A549 (cell line): Measurements from ENCODE around the gene FAM181A. TPM values are rescaled to one million over a fixed set of nuclear protein-coding genes. Genes with fewer than 3 reads are reported as not detected.

Experiments used
- ATAC-seq, 2 experiments: fragments of 200-7000 bp in 1 of 2; fragments of >200 bp in 1 of 2; cut with Nextera tagmentation in 1 of 2; cut with Tn5 transposase in 1 of 2; 3 replicates each; pipeline versions ENCODE4 v1.8.0 to v1.9.1; 2018 to 2020; ENCODE audit warnings: mild to moderate bottlenecking in 1 of 2, moderate library complexity in 1 of 2
- CTCF ChIA-PET: fragments of 300-600 bp; sonication (Branson Sonifier 250); formaldehyde crosslinking; extraction: SDS; loops from one replicate; lab custom pipeline; 2021; ENCODE audit warnings: antibody characterized with exemption, inconsistent platforms; lab: Yijun Ruan, JAX
- POLR2A ChIA-PET: fragments of 350-600 bp; formaldehyde crosslinking; extraction: SDS; loops from one replicate; lab custom pipeline; 2021; ENCODE audit warnings: antibody characterized with exemption, inconsistent platforms; lab: Yijun Ruan, JAX
- DNase-seq, 2 experiments: peaks; one replicate each; pipeline versions ENCODE4 v3.0.0 to v3.0.0-alpha.2; 2011 to 2016; ENCODE audit warnings: low read depth in 1 of 2, low spot score in 1 of 2
- FAIRE-seq: peaks from 2 replicates; lab custom pipeline; 2011; peaks lifted over from hg19 to GRCh38; lab: Jason Lieb, UNC
- H3K27ac ChIP-seq, 2 experiments: fragments of >200 bp; sonication (Bioruptor Twin); formaldehyde crosslinking; 3 replicates each; pipeline ENCODE4 v1.5.1; 2016 to 2017
- H3K4me1 ChIP-seq: fragments of >200 bp; sonication (Bioruptor Twin); formaldehyde crosslinking; 3 replicates; pipeline ENCODE4 v1.6.1; 2016
- H3K4me2 ChIP-seq: fragments of >200 bp; sonication (Bioruptor Twin); formaldehyde crosslinking; 3 replicates; pipeline ENCODE4 v1.6.1; 2016
- H3K4me3 ChIP-seq: fragments of >200 bp; sonication (Bioruptor Twin); formaldehyde crosslinking; 3 replicates; pipeline ENCODE4 v1.5.1; 2016
- H3K9me3 ChIP-seq: fragments of >200 bp; sonication (Bioruptor Twin); formaldehyde crosslinking; 3 replicates; pipeline ENCODE4 v1.6.1; 2016
- CBX2 ChIP-seq: fragments of 200-600 bp; sonication (generic); IDR thresholded peaks from 2 replicates; pipeline ENCODE4 v1.6.1; 2016; ENCODE audit warnings: low read depth, mild to moderate bottlenecking, borderline replicate concordance
- CBX8 ChIP-seq: fragments of 200-600 bp; sonication (generic); IDR thresholded peaks from 2 replicates; pipeline ENCODE4 v1.6.1; 2016
- EHMT2 ChIP-seq: fragments of 200-600 bp; sonication (generic); IDR thresholded peaks from 2 replicates; pipeline ENCODE4 v1.6.1; 2016; ENCODE audit warnings: antibody characterized with exemption, low read depth, mild to moderate bottlenecking, moderate library complexity
- EP300 ChIP-seq, 2 experiments: fragments of >200 bp; sonication (Bioruptor Twin); formaldehyde crosslinking; IDR thresholded peaks; 2 replicates in 1 of 2; 3 replicates in 1 of 2; pipeline ENCODE4 v1.6.1; 2016 to 2017
- GATA3 ChIP-seq: IDR thresholded peaks from 2 replicates; pipeline ENCODE4 v1.6.1; 2012; ENCODE audit warnings: borderline replicate concordance
- HOXA7 ChIP-seq: fragments of 250-450 bp; sonication (Bioruptor Pico); IDR thresholded peaks from 2 replicates; pipeline ENCODE4 v1.5.0; 2020; ENCODE audit warnings: mild to moderate bottlenecking, moderate library complexity
- JUN ChIP-seq, 2 experiments: fragments of >200 bp; sonication (Bioruptor Twin); formaldehyde crosslinking; IDR thresholded peaks; 2 replicates in 1 of 2; 3 replicates in 1 of 2; pipeline ENCODE4 v1.6.1; 2016 to 2017
- MAFK ChIP-seq: fragments of 450-650 bp; IDR thresholded peaks from 2 replicates; pipeline ENCODE4 v1.6.1; 2014; ENCODE audit not compliant: partially characterized antibody
- MYC ChIP-seq: IDR thresholded peaks from 2 replicates; pipeline ENCODE4 v1.6.1; 2012; ENCODE audit warnings: mild to moderate bottlenecking, inconsistent platforms, low read length, improper control_type of control experiment, borderline replicate concordance
- NPAS2 ChIP-seq: fragments of 250-450 bp; sonication (Bioruptor Pico); IDR thresholded peaks from 2 replicates; pipeline ENCODE4 v1.8.0; 2022; ENCODE audit warnings: mild to moderate bottlenecking, moderate library complexity, borderline replicate concordance
- PHF8 ChIP-seq: fragments of 200-600 bp; sonication (generic); IDR thresholded peaks from 2 replicates; pipeline ENCODE4 v1.6.1; 2016; ENCODE audit warnings: low read depth, mild to moderate bottlenecking, antibody characterized with exemption, moderate library complexity, borderline replicate concordance
- POLR2A ChIP-seq: IDR thresholded peaks from 2 replicates; pipeline ENCODE4 v1.6.1; 2012; ENCODE audit warnings: mild to moderate bottlenecking, low read length
- POLR2AphosphoS2 ChIP-seq: conservative IDR thresholded peaks from 2 replicates; pipeline ENCODE4 v1.6.1; 2012; ENCODE audit warnings: low read length, improper control_type of control experiment, inconsistent platforms
- RAD21 ChIP-seq, 2 experiments: fragments of >200 bp in 1 of 2; sonication (Bioruptor Twin) in 1 of 2; formaldehyde crosslinking in 1 of 2; IDR thresholded peaks in 1 of 2; conservative IDR thresholded peaks in 1 of 2; 2 replicates in 1 of 2; 3 replicates in 1 of 2; pipeline ENCODE4 v1.6.1; 2012 to 2018; ENCODE audit warnings: inconsistent platforms in 1 of 2
- RCOR1 ChIP-seq: fragments of 150-350 bp; IDR thresholded peaks from 2 replicates; pipeline ENCODE4 v1.6.1; 2014; ENCODE audit warnings: antibody characterized with exemption, low read length, low read depth
- REST ChIP-seq: fragments of 200-600 bp; sonication (generic); IDR thresholded peaks from 2 replicates; pipeline ENCODE4 v1.6.1; 2016; ENCODE audit warnings: antibody characterized with exemption, mild to moderate bottlenecking, moderate library complexity
- RNF2 ChIP-seq: fragments of 200-600 bp; sonication (generic); IDR thresholded peaks from 2 replicates; pipeline ENCODE4 v1.6.1; 2016; ENCODE audit warnings: low read depth, mild to moderate bottlenecking, antibody characterized with exemption, moderate library complexity, borderline replicate concordance
- TFCP2L1 ChIP-seq: fragments of 250-450 bp; sonication (Bioruptor Pico); IDR thresholded peaks from 2 replicates; pipeline ENCODE4 v1.5.0; 2021; ENCODE audit warnings: mild to moderate bottlenecking
- USF2 ChIP-seq: fragments of 450-650 bp; IDR thresholded peaks from 2 replicates; pipeline ENCODE4 v1.6.1; 2014; ENCODE audit warnings: antibody characterized with exemption
- ZC3H11A ChIP-seq: fragments of 450-650 bp; IDR thresholded peaks from 2 replicates; pipeline ENCODE4 v1.6.1; 2014; ENCODE audit warnings: antibody characterized with exemption, mild to moderate bottlenecking
- ZFP36 ChIP-seq: fragments of 450-650 bp; IDR thresholded peaks from 2 replicates; pipeline ENCODE4 v1.6.1; 2014; ENCODE audit warnings: borderline replicate concordance; ENCODE audit not compliant: partially characterized antibody
- ZNF302 ChIP-seq: fragments of 250-450 bp; sonication (Bioruptor Pico); IDR thresholded peaks from 2 replicates; pipeline ENCODE4 v1.9.0; 2021; ENCODE audit warnings: inconsistent platforms, mild to moderate bottlenecking, moderate library complexity
- WGBS: methylation state at CpG from one replicate; pipeline ENCODE4 v1.1.6; 2017; ENCODE audit errors: missing lambda C conversion rate; 5-methylcytosine and 5-hydroxymethylcytosine counted together
- polyA plus RNA-seq, 4 experiments: library from polyadenylated mRNA; depleted of rRNA in 3 of 4; stranded (reverse); fragments of >200 nt; fragmentation: RNase III in 1 of 4; extraction: RNeasy Plus Mini Kit Qiagen cat#74134 plus additional on column Dnase treatment in 1 of 4; gene quantifications; 2 replicates in 3 of 4; 3 replicates in 1 of 4; pipeline ENCODE4 v1.2.3, GENCODE V29; 2011 to 2017

The FAM181A gene
- polyA plus RNA-seq, 2 of the 4 experiments (the other 2 are of a cell fraction) = not detected

GRCh38 chr14:93973607-93974006, 46.5 kb downstream of the FAM181A start:
- Histone ChIP-seq H3K9me3 (no peaks in the 10 kb centered on the region), H3K4me3 (no peak overlapping the region)
- WGBS = 61% methylated on average over 6 of the region's 6 CpGs
- POLR2A ChIA-PET = no interaction called here
- TF ChIP-seq EHMT2 = no peak
- TF ChIP-seq EP300 (IDR thresholded peaks at IDR 0.05) = no peak
- TF ChIP-seq GATA3 = no peak
- TF ChIP-seq MYC = no peak
- TF ChIP-seq CBX2 = no peak
- no peak for TF ChIP-seq RNF2
- TF ChIP-seq RAD21 (conservative IDR thresholded peaks at IDR 0.05 in 1 of 2, IDR thresholded peaks at IDR 0.05 in 1 of 2) = no peak
- TF ChIP-seq, all 56 proteins: peak for 0
- FAIRE-seq (no peak), ATAC-seq (no peak), DNase-seq (no peak)
- no peak overlapping the region for H3K4me2 ChIP-seq
- H3K4me1 ChIP-seq = no peaks in the 10 kb centered on the region
- CTCF ChIA-PET = interaction anchor here (1.0 to 25.8 kb wide), 6 partner anchors 10 to 61 kb away, joined by 3 to 601 read pairs (median 8); no protein-coding TSS in a partner anchor
- H3K27ac ChIP-seq = no peak overlapping the region

- Histone ChIP-seq H3K9me3 (no peaks in the 10 kb centered on the region), H3K4me1 (no peaks in the 10 kb centered on the region), H3K4me3 (no peak overlapping the region), H3K4me2 (no peak overlapping the region), H3K27ac (no peak overlapping the region)
- CTCF ChIA-PET = interaction anchor here (0.9 to 25.8 kb wide), 7 partner anchors 8 to 50 kb away, joined by 3 to 601 read pairs (median 8); no protein-coding TSS in a partner anchor
- POLR2A ChIA-PET = no interaction called here
- ATAC-seq (no peak), DNase-seq (no peak), FAIRE-seq (no peak)
- no peak for TF ChIP-seq REST
- no peak for TF ChIP-seq PHF8
- TF ChIP-seq CBX8 = no peak
- TF ChIP-seq ZNF302 = no peak
- TF ChIP-seq HOXA7 (CRISPR knock-in tag) = no peak
- TF ChIP-seq ZFP36 = no peak
- TF ChIP-seq TFCP2L1 (CRISPR knock-in tag) = no peak
- TF ChIP-seq USF2 = no peak
- WGBS = 70% methylated on average over 5 of the region's 6 CpGs
Measured at GRCh38 chr14:93974299-93974698, 47.2 kb downstream of the FAM181A start.

- ATAC-seq = no peak
- TF ChIP-seq ZC3H11A (no peak), MAFK (no peak), POLR2A (no peak), RCOR1 (no peak), POLR2AphosphoS2 (no peak), EHMT2 (no peak), NPAS2 (CRISPR knock-in tag) (no peak), CBX8 (no peak), JUN (IDR thresholded peaks at IDR 0.05) (no peak)
- TF ChIP-seq, all 56 proteins: peak for 0
- H3K4me3 ChIP-seq = no peak overlapping the region
- no peak overlapping the region for H3K4me2 ChIP-seq
- 73% methylated on average over 5 of the region's 12 CpGs for WGBS
- no peak overlapping the region for H3K27ac ChIP-seq
- no peak for FAIRE-seq
- H3K4me1 ChIP-seq = no peaks in the 10 kb centered on the region
- CTCF ChIA-PET = interaction anchor here (0.6 to 25.8 kb wide), 7 partner anchors 9 to 380 kb away, joined by 3 to 601 read pairs (median 4); no protein-coding TSS in a partner anchor
- POLR2A ChIA-PET = no interaction called here
- DNase-seq = no peak
- no peaks in the 10 kb centered on the region for H3K9me3 ChIP-seq
Measured at GRCh38 chr14:93974833-93975232, 47.7 kb downstream of the FAM181A start.
